Measurements from ENCODE around the gene NUDT17.
"Not testable (repeated sequence)": the region's sequence is repeated elsewhere in the genome, so short reads cannot be mapped to it uniquely, and the experiment has no call there.

The NUDT17 gene

DNA sequence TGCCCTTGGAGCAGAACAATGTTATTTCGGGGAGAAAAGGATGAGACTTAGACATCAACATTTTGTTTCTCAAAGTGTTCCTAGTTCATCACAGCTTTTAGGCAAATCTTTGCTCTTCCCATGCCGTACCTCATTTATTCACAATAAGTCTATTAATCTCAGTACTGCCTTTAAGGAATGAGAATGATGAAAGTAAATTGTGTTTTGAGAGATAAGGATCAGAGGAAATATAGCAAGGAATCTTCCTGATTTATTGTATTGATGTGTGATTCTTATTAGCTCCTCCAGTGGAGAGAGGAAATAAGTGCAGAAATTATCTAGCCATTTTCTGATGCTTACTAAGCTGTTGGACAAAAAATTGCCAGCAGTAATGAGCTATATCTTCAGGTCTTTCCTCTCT, 19.4 kb upstream of the NUDT17 start:
- TF ChIP-seq, protein P1, sequence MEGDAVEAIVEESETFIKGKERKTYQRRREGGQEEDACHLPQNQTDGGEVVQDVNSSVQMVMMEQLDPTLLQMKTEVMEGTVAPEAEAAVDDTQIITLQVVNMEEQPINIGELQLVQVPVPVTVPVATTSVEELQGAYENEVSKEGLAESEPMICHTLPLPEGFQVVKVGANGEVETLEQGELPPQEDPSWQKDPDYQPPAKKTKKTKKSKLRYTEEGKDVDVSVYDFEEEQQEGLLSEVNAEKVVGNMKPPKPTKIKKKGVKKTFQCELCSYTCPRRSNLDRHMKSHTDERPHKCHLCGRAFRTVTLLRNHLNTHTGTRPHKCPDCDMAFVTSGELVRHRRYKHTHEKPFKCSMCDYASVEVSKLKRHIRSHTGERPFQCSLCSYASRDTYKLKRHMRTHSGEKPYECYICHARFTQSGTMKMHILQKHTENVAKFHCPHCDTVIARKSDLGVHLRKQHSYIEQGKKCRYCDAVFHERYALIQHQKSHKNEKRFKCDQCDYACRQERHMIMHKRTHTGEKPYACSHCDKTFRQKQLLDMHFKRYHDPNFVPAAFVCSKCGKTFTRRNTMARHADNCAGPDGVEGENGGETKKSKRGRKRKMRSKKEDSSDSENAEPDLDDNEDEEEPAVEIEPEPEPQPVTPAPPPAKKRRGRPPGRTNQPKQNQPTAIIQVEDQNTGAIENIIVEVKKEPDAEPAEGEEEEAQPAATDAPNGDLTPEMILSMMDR (IDR thresholded peaks at IDR 0.05; ENCODE audit: low read depth, low read length, missing control alignments) = no peak
- DNase-seq = no peak
- Histone ChIP-seq H3K4me3 (ENCODE audit: low read depth, low read length) (no peak overlapping the region), H3K27ac (no peak overlapping the region), H3K36me3 (replicated peaks) (peaks cover 42% of the 10 kb centered on the region), H3K27me3 (replicated peaks) (no peaks in the 10 kb centered on the region)
- in situ Hi-C loops (cut with HindIII; ENCODE audit: low pct_ligation_motif_present, low sequenced_read_pairs) = no loop called here

DNA sequence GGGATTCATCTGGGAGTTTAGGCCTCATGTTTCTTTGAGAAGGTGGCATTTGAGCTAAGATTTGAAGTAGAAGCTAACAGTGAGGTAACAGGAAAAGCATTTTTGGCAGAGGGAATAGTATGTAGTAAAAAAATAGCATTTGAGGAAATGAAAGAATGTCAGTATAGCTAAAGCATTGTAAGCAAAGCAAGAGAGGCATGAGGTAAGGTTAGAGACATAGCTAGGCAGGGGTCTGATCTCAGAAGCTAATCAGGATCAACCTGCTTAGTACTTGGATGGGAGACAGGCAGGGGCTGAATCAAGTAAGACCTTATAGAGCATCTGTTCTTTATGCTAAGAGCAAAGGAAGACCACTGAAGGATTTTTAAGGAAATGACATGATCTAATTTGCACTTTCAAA, 17.5 kb upstream of the NUDT17 start:
- Histone ChIP-seq H3K27ac (no peak overlapping the region), H3K27me3 (replicated peaks) (no peaks in the 10 kb centered on the region), H3K36me3 (replicated peaks) (peaks cover 55% of the 10 kb centered on the region), H3K4me3 (ENCODE audit: low read depth, low read length) (no peak overlapping the region)
- no peak for DNase-seq
- TF ChIP-seq, protein P1 (IDR thresholded peaks at IDR 0.05; ENCODE audit: low read depth, low read length, missing control alignments) = no peak
- in situ Hi-C loops (cut with HindIII; ENCODE audit: low pct_ligation_motif_present, low sequenced_read_pairs) = no loop called here

DNA sequence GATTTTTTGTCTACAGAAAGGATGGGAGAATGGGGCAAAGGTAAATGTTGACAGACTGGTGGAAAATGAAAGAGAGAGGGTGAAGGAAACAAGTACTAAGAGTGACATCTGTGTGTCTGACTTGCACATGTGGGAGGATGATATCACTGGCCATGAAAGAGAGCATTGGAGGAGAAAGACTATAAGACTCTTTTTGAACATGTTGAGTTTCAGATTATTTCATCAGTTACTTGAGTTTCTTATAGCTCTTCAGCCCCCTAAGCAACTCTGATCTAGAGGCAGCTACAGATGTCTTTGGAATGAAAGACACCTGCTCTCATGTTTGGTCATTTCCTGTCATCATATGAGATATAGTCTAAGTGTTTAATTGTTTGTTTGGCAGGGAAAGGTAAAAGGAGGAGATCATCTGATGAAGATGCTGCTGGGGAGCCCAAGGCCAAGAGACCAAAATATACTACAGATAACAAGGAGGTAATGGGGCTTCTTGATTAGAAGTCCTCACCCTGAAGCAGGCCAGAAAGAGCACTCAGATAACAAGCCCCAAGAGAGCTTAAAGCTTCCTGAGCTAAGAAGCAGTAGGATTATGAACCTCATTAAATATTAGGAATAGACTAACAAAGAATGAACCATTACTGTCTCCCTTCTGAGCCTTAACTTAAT, 16.9 kb upstream of the NUDT17 start:
- Histone ChIP-seq H3K27me3 (replicated peaks) (no peaks in the 10 kb centered on the region), H3K4me3 (ENCODE audit: low read depth, low read length) (no peak overlapping the region), H3K36me3 (replicated peaks) (peaks cover 61% of the 10 kb centered on the region), H3K27ac (no peak overlapping the region)
- TF ChIP-seq, protein P1 (IDR thresholded peaks at IDR 0.05; ENCODE audit: low read depth, low read length, missing control alignments) = no peak
- no peak for DNase-seq
- in situ Hi-C loops (cut with HindIII; ENCODE audit: low pct_ligation_motif_present, low sequenced_read_pairs) = no loop called here

DNA sequence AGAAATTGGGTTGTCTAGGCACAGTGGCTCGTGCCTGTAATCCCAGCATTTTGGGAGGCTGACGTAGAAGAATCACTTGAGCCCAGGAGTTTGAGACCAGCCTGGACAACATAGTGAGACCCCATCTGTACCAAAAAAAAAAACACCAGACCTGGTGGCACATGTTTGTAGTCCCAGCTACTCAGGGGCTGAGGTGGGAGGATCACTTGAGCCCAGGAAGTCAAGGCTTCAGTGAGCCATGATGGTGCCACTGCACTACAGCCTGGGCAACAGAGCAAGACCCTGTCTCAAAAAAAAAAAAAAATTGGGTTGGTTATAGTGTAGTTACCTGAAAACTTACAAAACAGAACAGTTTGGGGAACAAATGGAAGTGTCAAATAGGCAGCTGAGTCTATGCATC, 14.6 kb upstream of the NUDT17 start:
- peaks cover 82% of the 10 kb centered on the region for H3K36me3 ChIP-seq (replicated peaks)
- H3K27me3 ChIP-seq (replicated peaks); H3K4me3 ChIP-seq (ENCODE audit: low read depth, low read length); H3K27ac ChIP-seq; in situ Hi-C loops (cut with HindIII; ENCODE audit: low pct_ligation_motif_present, low sequenced_read_pairs); DNase-seq: not testable (repeated sequence)

DNA sequence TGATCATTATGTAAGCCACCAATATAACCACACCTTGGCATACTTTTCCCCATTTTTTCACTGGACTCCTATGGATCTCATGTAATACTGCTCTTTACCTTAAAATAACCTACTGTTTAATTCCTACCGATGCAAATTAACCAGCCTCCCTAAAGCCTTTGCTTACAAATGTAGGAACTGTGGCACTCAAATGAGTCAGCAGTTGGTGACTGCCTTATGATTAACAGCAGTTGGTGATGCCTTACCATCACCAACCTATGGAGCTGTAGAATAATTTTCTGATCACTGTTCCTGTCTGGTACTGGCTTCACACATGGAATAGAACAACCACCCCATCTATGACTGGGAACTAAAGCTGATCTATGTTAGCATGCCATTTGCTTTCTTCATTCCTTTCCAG, 7.8 kb upstream of the NUDT17 start:
- no peak overlapping the region for H3K4me3 ChIP-seq (ENCODE audit: low read depth, low read length)
- DNase-seq = no peak
- no peak overlapping the region for H3K27ac ChIP-seq
- H3K27me3 ChIP-seq (replicated peaks) = no peaks in the 10 kb centered on the region
- peaks cover 88% of the 10 kb centered on the region for H3K36me3 ChIP-seq (replicated peaks)
- TF ChIP-seq, protein P1 (IDR thresholded peaks at IDR 0.05; ENCODE audit: low read depth, low read length, missing control alignments) = no peak
- in situ Hi-C loops (cut with HindIII; ENCODE audit: low pct_ligation_motif_present, low sequenced_read_pairs) = no loop called here

DNA sequence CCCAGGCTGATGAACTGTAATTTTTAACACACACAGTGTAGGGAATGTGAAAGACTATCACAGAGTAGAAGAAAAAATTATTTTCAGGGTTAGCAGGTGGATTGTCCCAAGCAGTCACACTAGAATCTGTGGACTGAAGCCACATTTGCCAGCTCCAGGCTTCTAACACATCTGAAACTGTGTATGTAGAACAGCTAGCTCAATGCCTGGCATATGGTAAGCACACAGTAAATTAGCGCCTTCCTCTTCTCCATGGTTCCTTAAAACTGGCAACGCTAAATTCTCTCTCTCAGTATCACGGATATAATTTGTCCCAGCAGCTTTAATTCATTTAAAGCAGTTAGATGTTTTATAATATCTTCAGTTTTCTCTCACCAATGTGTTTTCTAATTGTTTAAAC, 2.4 kb upstream of the NUDT17 start:
- no peaks in the 10 kb centered on the region for H3K27me3 ChIP-seq (replicated peaks)
- no peak overlapping the region for H3K27ac ChIP-seq
- DNase-seq = no peak
- TF ChIP-seq, protein P1 (IDR thresholded peaks at IDR 0.05; ENCODE audit: low read depth, low read length, missing control alignments) = no peak
- H3K4me3 ChIP-seq (ENCODE audit: low read depth, low read length) = no peak overlapping the region
- peaks cover 54% of the 10 kb centered on the region for H3K36me3 ChIP-seq (replicated peaks)
- in situ Hi-C loops (cut with HindIII; ENCODE audit: low pct_ligation_motif_present, low sequenced_read_pairs) = no loop called here

All from brain microvascular endothelial cell (primary cell).